SH-SY5Y (cell line): Measurements from ENCODE around the gene CCM2L.

Experiments
- GATA2 ChIP-seq: IDR thresholded peaks from 2 replicates; pipeline ENCODE4 v1.6.1; 2011; ENCODE audit warnings: mild to moderate bottlenecking, low read depth, low read length
- GATA3 ChIP-seq: IDR thresholded peaks from 2 replicates; pipeline ENCODE4 v1.6.1; 2011; ENCODE audit warnings: low read depth, mild to moderate bottlenecking, low read length, moderate library complexity

Gene CCM2L

DNA sequence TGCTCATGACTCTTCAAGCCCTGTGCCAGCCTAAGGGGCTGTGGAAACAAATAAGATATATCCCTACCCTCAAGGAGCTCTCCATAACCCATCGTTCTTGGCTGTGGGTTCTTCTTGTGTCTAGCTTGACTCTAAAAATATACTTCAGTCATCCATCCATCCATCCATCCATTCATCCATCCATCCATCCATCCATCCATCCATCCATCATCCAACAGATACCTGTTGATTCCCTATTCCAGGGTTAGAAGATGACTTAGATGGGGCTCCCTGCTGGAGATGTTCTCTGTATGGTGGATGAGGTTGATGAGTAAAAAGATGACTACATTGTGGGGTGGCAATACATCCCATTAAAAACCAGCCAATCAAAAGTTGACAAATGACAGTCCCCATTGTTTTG lies 65.3 kb downstream of the CCM2L start:
- no peak for TF ChIP-seq GATA3
- no peak for TF ChIP-seq GATA2

DNA sequence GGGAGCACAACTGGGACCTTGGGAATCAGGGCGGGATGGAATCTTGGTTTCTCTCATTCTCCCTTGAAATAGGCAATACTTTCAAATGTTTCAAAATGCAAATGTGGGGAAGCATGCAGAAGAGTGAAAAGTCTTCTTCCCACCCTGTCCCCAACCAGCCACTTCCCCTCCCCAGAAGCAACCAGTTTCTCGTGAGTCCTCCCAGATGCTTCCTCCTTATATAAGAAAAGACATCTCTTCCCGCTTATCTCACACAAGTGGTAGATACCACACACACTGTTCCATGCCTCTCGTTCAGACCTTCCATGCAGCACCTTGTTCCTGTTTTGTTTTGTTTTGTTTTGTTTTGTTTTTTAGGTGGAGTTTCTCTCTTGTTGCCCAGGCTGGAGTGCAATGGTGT lies 67.0 kb downstream of the CCM2L start:
- no peak for TF ChIP-seq GATA2
- no peak for TF ChIP-seq GATA3

DNA sequence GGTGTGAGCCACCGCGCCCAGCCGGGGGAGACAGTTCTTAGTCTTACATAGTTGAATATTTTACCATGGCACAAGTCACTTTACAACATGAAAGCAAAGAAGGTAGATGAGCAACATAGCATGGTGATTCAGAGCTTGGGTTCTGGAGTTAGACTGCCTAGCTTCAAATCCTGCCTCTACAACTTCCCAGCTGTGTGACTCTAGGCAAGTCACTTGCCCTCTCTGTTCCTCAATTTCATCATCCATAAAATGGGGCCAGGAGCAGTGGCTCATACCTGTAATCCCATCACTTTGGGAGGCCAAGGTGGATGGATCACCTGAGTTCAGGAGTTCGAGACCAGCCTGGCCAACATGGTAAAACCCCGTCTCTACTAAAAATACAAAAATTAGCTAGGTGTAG lies 68.1 kb downstream of the CCM2L start:
- TF ChIP-seq GATA3 (no peak), GATA2 (no peak)

DNA sequence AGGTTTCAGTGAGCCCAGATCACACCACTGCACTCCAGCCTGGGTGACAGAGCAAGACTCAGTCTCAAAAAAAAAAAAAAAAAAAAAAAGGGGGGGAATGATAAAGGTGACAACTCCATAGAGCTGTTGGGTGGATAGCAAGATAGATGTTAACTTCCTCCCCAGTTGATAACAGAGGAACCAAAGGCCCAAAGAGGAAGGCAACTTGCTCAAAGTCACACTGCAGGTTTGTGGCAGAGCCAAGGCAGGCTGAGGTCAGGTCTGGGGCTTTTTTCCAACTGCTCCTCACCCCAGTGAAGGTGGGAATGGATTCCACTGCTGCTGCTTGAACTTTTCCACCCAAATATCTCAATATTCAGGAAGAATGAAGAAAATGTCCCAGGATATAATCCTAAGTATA lies 68.6 kb downstream of the CCM2L start:
- TF ChIP-seq GATA3, result no peak
- no peak for TF ChIP-seq GATA2

DNA sequence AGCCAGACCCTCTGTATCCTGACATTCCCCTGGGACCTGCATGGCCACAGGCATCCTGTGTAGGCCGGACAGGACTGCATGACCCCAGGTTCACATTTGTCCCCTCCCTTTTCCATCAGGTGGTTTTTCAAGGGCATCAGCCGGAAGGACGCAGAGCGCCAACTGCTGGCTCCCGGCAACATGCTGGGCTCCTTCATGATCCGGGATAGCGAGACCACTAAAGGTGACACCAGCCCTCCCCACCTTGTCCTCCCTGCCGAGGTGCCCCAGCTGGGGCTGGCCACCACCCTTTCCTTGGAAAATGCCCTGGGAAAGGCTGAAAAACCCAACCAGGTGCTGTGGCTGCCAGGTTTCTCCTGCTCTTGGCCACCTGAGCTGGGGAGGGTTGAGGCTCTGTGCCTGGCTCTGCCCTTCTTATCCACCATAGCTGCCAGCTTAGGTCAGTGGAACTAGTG lies 69.4 kb downstream of the CCM2L start:
- no peak for TF ChIP-seq GATA2
- no peak for TF ChIP-seq GATA3

DNA sequence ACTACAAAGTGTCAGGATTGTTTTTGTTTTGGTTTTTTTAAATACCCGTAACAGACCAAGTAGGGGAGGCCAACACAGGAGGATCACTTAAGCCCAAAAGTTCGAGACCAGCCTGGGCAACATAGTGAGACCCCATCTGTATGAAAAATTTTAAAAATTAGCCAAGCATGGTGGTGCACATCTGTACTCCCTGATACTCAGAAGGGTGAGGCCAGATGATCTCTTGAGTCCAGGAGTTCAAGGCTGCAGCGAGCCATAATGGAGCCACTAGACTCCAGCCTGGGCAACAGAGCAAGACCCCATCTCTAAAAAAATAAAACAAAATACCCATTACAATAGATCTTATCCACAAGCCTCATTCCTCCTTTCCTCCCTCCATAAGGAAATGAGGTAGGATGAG lies 70.5 kb downstream of the CCM2L start:
- no peak for TF ChIP-seq GATA2
- TF ChIP-seq GATA3, result no peak
